ENCODE measurements around the gene PRH1.

PRH1 gene

GRCh38 chr12:10889226-10889625 lies 5.2 kb upstream of the PRH1 start:
- Histone ChIP-seq H3K4me3 (ENCODE audit: low read length) (no peak overlapping the region), H3K79me2 (ENCODE audit: low read length) (no peaks in the 10 kb centered on the region), H3K27me3 (ENCODE audit: low read depth, low read length) (no peaks in the 10 kb centered on the region), H3K9me3 (ENCODE audit: insufficient read depth, low read length) (no peaks in the 10 kb centered on the region), H3K4me1 (ENCODE audit: low read length) (no peaks in the 10 kb centered on the region), H3K27ac (ENCODE audit: low read length) (no peak overlapping the region), H2AFZ (ENCODE audit: low read depth, low read length) (no peak overlapping the region), H3K9ac (ENCODE audit: low read length) (no peak overlapping the region), H3K36me3 (replicated peaks; ENCODE audit: low read depth, low read length) (no peaks in the 10 kb centered on the region), H3K4me2 (ENCODE audit: low read length) (no peak overlapping the region), H4K20me1 (ENCODE audit: insufficient read depth, low read length) (no peaks in the 10 kb centered on the region)
- TF ChIP-seq CTCF (IDR thresholded peaks at IDR 0.05; ENCODE audit: low read depth, low read length) (no peak), EZH2phosphoT487 (IDR thresholded peaks at IDR 0.05; ENCODE audit: low read depth) (no peak)

- H3K27ac ChIP-seq (ENCODE audit: low read length), result no peak overlapping the region
- H3K9me3 ChIP-seq (ENCODE audit: insufficient read depth, low read length), result no peaks in the 10 kb centered on the region
- no peaks in the 10 kb centered on the region for H3K4me1 ChIP-seq (ENCODE audit: low read length)
- peaks cover 10% of the 10 kb centered on the region for H3K36me3 ChIP-seq (replicated peaks; ENCODE audit: low read depth, low read length)
- H3K79me2 ChIP-seq (ENCODE audit: low read length), result no peaks in the 10 kb centered on the region
- H2AFZ ChIP-seq (ENCODE audit: low read depth, low read length), result no peak overlapping the region
- no peaks in the 10 kb centered on the region for H4K20me1 ChIP-seq (ENCODE audit: insufficient read depth, low read length)
- H3K27me3 ChIP-seq (ENCODE audit: low read depth, low read length), result no peaks in the 10 kb centered on the region
- no peak overlapping the region for H3K9ac ChIP-seq (ENCODE audit: low read length)
- H3K4me3 ChIP-seq (ENCODE audit: low read length), result no peak overlapping the region
- no peak overlapping the region for H3K4me2 ChIP-seq (ENCODE audit: low read length)
- TF ChIP-seq CTCF (IDR thresholded peaks at IDR 0.05; ENCODE audit: low read depth, low read length), result no peak
- no peak for TF ChIP-seq EZH2phosphoT487 (IDR thresholded peaks at IDR 0.05; ENCODE audit: low read depth)
These were observed 10.7 kb downstream of the PRH1 start for GRCh38 chr12:10873378-10873777.

- TF ChIP-seq CTCF (IDR thresholded peaks at IDR 0.05; ENCODE audit: low read depth, low read length) (0 out of 2 replicates have a peak, but pooled peaks have one; percentile 4), EZH2phosphoT487 (IDR thresholded peaks at IDR 0.05; ENCODE audit: low read depth) (no peak)
These were observed 16.7 kb downstream of the PRH1 start for GRCh38 chr12:10867381-10867780.

GRCh38 chr12:10863512-10864218 lies 20.4 kb downstream of the PRH1 start:
- H3K36me3 ChIP-seq (replicated peaks; ENCODE audit: low read depth, low read length), result peaks cover 5% of the 10 kb centered on the region
- no peak overlapping the region for H3K9ac ChIP-seq (ENCODE audit: low read length)
- no peaks in the 10 kb centered on the region for H3K79me2 ChIP-seq (ENCODE audit: low read length)
- no peaks in the 10 kb centered on the region for H3K27me3 ChIP-seq (ENCODE audit: low read depth, low read length)
- H3K4me2 ChIP-seq (ENCODE audit: low read length), result no peak overlapping the region
- H3K4me3 ChIP-seq (ENCODE audit: low read length), result no peak overlapping the region
- no peaks in the 10 kb centered on the region for H3K4me1 ChIP-seq (ENCODE audit: low read length)
- TF ChIP-seq EZH2phosphoT487 (IDR thresholded peaks at IDR 0.05; ENCODE audit: low read depth), result no peak
- H3K27ac ChIP-seq (ENCODE audit: low read length), result no peak overlapping the region
- H2AFZ ChIP-seq (ENCODE audit: low read depth, low read length), result no peak overlapping the region
- 0 out of 2 replicates have a peak, but pooled peaks cover 2% of the 10 kb centered on the region for H3K9me3 ChIP-seq (ENCODE audit: insufficient read depth, low read length)
- no peaks in the 10 kb centered on the region for H4K20me1 ChIP-seq (ENCODE audit: insufficient read depth, low read length)

More at GRCh38 chr12:10867381-10867780, 16.7 kb downstream of the PRH1 start:
- no peak overlapping the region for H3K9ac ChIP-seq (ENCODE audit: low read length)
- no peaks in the 10 kb centered on the region for H3K27me3 ChIP-seq (ENCODE audit: low read depth, low read length)
- no peaks in the 10 kb centered on the region for H3K79me2 ChIP-seq (ENCODE audit: low read length)
- no peak overlapping the region for H3K4me2 ChIP-seq (ENCODE audit: low read length)
- no peaks in the 10 kb centered on the region for H4K20me1 ChIP-seq (ENCODE audit: insufficient read depth, low read length)
- no peaks in the 10 kb centered on the region for H3K36me3 ChIP-seq (replicated peaks; ENCODE audit: low read depth, low read length)
- H3K4me3 ChIP-seq (ENCODE audit: low read length), result no peak overlapping the region
- H3K4me1 ChIP-seq (ENCODE audit: low read length), result no peaks in the 10 kb centered on the region
- H3K27ac ChIP-seq (ENCODE audit: low read length), result no peak overlapping the region
- H3K9me3 ChIP-seq (ENCODE audit: insufficient read depth, low read length), result 0 out of 2 replicates have a peak, but pooled peaks cover 2% of the 10 kb centered on the region
- no peak overlapping the region for H2AFZ ChIP-seq (ENCODE audit: low read depth, low read length)

All from OCI-LY3 (cell line).